GM23338 (cell line): ENCODE results near the gene DACH1. TPM values are rescaled to one million over a fixed set of nuclear protein-coding genes. Genes with fewer than 3 reads are reported as not detected.

Source experiments
- ATAC-seq: fragments of 200-7000 bp; cut with Tn5 transposase; 3 replicates; pipeline ENCODE4 v1.9.1; 2020
- DNase-seq: peaks from one replicate; pipeline ENCODE4 v3.0.0-alpha.2; 2015; ENCODE audit warnings: low spot score
- H2AFZ ChIP-seq: fragments of 200-600 bp; sonication (generic); 2 replicates; pipeline ENCODE4 v1.8.0; 2016; ENCODE audit warnings: antibody characterized with exemption, mild to moderate bottlenecking, moderate library complexity
- H3F3A ChIP-seq: fragments of 200-600 bp; sonication (generic); replicated peaks from 2 replicates; pipeline ENCODE4 v1.8.0; 2017; ENCODE audit warnings: antibody characterized with exemption, mixed run types, low read depth
- H3K27ac ChIP-seq: fragments of 200-600 bp; sonication (generic); 2 replicates; pipeline ENCODE4 v1.6.1; 2016; ENCODE audit warnings: low read depth
- H3K27me3 ChIP-seq: fragments of 200-600 bp; sonication (generic); 2 replicates; pipeline ENCODE4 v1.8.0; 2016; ENCODE audit warnings: mild to moderate bottlenecking, mixed run types, moderate library complexity; ENCODE audit not compliant: insufficient read depth
- H3K36me3 ChIP-seq: fragments of 200-600 bp; sonication (generic); 2 replicates; pipeline ENCODE4 v1.8.0; 2016; ENCODE audit warnings: mild to moderate bottlenecking; ENCODE audit not compliant: insufficient read depth
- H3K4me1 ChIP-seq: fragments of 200-600 bp; sonication (generic); 2 replicates; pipeline ENCODE4 v1.8.0; 2016; ENCODE audit warnings: mild to moderate bottlenecking, moderate library complexity; ENCODE audit not compliant: insufficient read depth
- H3K4me2 ChIP-seq: fragments of 200-600 bp; sonication (generic); 2 replicates; pipeline ENCODE4 v1.7.1; 2017; ENCODE audit warnings: mixed run types
- H3K4me3 ChIP-seq: fragments of 200-600 bp; sonication (generic); 2 replicates; pipeline ENCODE4 v1.6.1; 2016; ENCODE audit warnings: mixed run types
- H3K79me2 ChIP-seq: fragments of 200-600 bp; sonication (generic); replicated peaks from 2 replicates; pipeline ENCODE4 v1.8.0; 2017; ENCODE audit warnings: mild to moderate bottlenecking; ENCODE audit not compliant: insufficient read depth
- H3K9me2 ChIP-seq: fragments of 200-600 bp; sonication (generic); 2 replicates; pipeline ENCODE4 v1.8.0; 2017; ENCODE audit not compliant: insufficient read depth
- H4K20me1 ChIP-seq: fragments of 200-600 bp; sonication (generic); replicated peaks from 2 replicates; pipeline ENCODE4 v1.8.0; 2017; ENCODE audit warnings: mild to moderate bottlenecking; ENCODE audit not compliant: insufficient read depth
- H3K27ac Mint-ChIP-seq: 2 replicates; pipeline ENCODE4 v1.8.0; 2020; ENCODE audit warnings: inconsistent platforms, mild to moderate bottlenecking, moderate library complexity, mixed read lengths
- H3K27me3 Mint-ChIP-seq: 3 replicates; pipeline ENCODE4 v1.8.0; 2022; ENCODE audit warnings: low read depth, mild to moderate bottlenecking, moderate library complexity, mixed read lengths, inconsistent platforms; ENCODE audit not compliant: insufficient read depth, poor library complexity
- H3K36me3 Mint-ChIP-seq: 3 replicates; pipeline ENCODE4 v1.8.0; 2021; ENCODE audit warnings: low read depth, mild to moderate bottlenecking, inconsistent platforms, moderate library complexity, mixed read lengths
- H3K4me1 Mint-ChIP-seq: 3 replicates; pipeline ENCODE4 v1.8.0; 2020; ENCODE audit warnings: mild to moderate bottlenecking, inconsistent platforms, mixed read lengths
- H3K4me3 Mint-ChIP-seq: 3 replicates; pipeline ENCODE4 v1.8.0; 2021; ENCODE audit warnings: moderate library complexity, mild to moderate bottlenecking, inconsistent platforms, mixed read lengths
- H3K9me3 Mint-ChIP-seq: 3 replicates; pipeline ENCODE4 v1.8.0; 2020; ENCODE audit warnings: moderate library complexity, mild to moderate bottlenecking, inconsistent platforms, mixed read lengths
- CREB1 ChIP-seq: fragments of 250-450 bp; sonication (Bioruptor Pico); IDR thresholded peaks from 2 replicates; pipeline ENCODE4 v1.5.0; 2020; ENCODE audit warnings: low read depth, mild to moderate bottlenecking, moderate library complexity
- EZH2phosphoT487 ChIP-seq: fragments of 200-600 bp; sonication (generic); IDR thresholded peaks from one replicate; pipeline ENCODE4 v1.8.1; 2018; ENCODE audit warnings: antibody characterized with exemption; ENCODE audit not compliant: unreplicated experiment
- NANOG ChIP-seq: IDR thresholded peaks from 2 replicates; pipeline ENCODE4 v1.6.1; 2016; ENCODE audit warnings: antibody characterized with exemption, borderline replicate concordance
- REST ChIP-seq: IDR thresholded peaks from one replicate; pipeline ENCODE4 v1.6.1; 2018; ENCODE audit warnings: antibody characterized with exemption; ENCODE audit not compliant: unreplicated experiment
- ZNF114 ChIP-seq: fragments of 250-450 bp; sonication (Bioruptor Pico); IDR thresholded peaks from 2 replicates; pipeline ENCODE4 v1.5.0; 2020; ENCODE audit warnings: mild to moderate bottlenecking, moderate library complexity
- polyA plus RNA-seq: library from polyadenylated mRNA; unstranded; fragments of >200 nt; fragmentation: Nextera tagmentation; extraction: Ambion mirVana; gene quantifications from 2 replicates; pipeline ENCODE4 v1.2.1, GENCODE V29; 2016
- total RNA-seq: library from RNA; depleted of rRNA; stranded (reverse); fragments of >200 nt; shearing (Covaris generic); gene quantifications from 2 replicates; pipeline ENCODE4 v1.2.3, GENCODE V29; 2014
- TF ChIP-seq, protein P1 (sequence below): fragments of 250-450 bp; sonication (Bioruptor Pico); IDR thresholded peaks from 2 replicates; pipeline ENCODE4 v1.5.0; 2020; ENCODE audit warnings: mild to moderate bottlenecking, moderate library complexity
- TF ChIP-seq, protein P2 (sequence below): IDR thresholded peaks from 2 replicates; pipeline ENCODE4 v1.6.1; 2016; ENCODE audit warnings: antibody characterized with exemption

The DACH1 gene
- total and polyA plus RNA-seq, 2 experiments from 2014 or later = 0.45 to 0.57 TPM

DNA sequence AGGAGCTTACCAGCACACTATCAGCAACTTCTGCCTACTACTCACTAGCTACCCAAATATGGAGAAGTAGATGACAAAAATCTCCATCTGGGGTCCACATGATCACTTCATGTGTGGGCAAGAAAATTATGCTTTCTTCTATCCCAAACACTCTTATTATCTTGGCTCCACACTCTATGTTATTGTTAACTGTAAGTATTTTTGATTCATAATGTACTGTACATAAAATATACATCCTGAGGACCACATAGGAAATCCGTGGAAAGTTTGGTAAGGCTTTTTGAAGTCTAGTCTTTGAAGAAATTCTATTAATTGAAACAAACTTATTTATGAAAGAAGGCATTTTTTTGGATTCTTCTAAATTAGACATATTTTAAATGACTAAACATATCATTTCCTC, 378.8 kb downstream of the DACH1 start (continued):
- TF ChIP-seq, protein P1, sequence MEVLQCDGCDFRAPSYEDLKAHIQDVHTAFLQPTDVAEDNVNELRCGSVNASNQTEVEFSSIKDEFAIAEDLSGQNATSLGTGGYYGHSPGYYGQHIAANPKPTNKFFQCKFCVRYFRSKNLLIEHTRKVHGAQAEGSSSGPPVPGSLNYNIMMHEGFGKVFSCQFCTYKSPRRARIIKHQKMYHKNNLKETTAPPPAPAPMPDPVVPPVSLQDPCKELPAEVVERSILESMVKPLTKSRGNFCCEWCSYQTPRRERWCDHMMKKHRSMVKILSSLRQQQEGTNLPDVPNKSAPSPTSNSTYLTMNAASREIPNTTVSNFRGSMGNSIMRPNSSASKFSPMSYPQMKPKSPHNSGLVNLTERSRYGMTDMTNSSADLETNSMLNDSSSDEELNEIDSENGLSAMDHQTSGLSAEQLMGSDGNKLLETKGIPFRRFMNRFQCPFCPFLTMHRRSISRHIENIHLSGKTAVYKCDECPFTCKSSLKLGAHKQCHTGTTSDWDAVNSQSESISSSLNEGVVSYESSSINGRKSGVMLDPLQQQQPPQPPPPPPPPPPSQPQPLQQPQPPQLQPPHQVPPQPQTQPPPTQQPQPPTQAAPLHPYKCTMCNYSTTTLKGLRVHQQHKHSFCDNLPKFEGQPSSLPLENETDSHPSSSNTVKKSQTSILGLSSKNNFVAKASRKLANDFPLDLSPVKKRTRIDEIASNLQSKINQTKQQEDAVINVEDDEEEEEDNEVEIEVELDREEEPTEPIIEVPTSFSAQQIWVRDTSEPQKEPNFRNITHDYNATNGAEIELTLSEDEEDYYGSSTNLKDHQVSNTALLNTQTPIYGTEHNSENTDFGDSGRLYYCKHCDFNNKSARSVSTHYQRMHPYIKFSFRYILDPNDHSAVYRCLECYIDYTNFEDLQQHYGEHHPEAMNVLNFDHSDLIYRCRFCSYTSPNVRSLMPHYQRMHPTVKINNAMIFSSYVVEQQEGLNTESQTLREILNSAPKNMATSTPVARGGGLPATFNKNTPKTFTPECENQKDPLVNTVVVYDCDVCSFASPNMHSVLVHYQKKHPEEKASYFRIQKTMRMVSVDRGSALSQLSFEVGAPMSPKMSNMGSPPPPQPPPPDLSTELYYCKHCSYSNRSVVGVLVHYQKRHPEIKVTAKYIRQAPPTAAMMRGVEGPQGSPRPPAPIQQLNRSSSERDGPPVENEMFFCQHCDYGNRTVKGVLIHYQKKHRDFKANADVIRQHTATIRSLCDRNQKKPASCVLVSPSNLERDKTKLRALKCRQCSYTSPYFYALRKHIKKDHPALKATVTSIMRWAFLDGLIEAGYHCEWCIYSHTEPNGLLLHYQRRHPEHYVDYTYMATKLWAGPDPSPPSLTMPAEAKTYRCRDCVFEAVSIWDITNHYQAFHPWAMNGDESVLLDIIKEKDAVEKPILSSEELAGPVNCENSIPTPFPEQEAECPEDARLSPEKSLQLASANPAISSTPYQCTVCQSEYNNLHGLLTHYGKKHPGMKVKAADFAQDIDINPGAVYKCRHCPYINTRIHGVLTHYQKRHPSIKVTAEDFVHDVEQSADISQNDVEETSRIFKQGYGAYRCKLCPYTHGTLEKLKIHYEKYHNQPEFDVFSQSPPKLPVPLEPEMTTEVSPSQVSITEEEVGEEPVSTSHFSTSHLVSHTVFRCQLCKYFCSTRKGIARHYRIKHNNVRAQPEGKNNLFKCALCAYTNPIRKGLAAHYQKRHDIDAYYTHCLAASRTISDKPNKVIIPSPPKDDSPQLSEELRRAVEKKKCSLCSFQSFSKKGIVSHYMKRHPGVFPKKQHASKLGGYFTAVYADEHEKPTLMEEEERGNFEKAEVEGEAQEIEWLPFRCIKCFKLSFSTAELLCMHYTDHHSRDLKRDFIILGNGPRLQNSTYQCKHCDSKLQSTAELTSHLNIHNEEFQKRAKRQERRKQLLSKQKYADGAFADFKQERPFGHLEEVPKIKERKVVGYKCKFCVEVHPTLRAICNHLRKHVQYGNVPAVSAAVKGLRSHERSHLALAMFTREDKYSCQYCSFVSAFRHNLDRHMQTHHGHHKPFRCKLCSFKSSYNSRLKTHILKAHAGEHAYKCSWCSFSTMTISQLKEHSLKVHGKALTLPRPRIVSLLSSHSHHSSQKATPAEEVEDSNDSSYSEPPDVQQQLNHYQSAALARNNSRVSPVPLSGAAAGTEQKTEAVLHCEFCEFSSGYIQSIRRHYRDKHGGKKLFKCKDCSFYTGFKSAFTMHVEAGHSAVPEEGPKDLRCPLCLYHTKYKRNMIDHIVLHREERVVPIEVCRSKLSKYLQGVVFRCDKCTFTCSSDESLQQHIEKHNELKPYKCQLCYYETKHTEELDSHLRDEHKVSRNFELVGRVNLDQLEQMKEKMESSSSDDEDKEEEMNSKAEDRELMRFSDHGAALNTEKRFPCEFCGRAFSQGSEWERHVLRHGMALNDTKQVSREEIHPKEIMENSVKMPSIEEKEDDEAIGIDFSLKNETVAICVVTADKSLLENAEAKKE (CRISPR knock-in tag) = no peak
- TF ChIP-seq CREB1 (CRISPR knock-in tag) = no peak
- no peak for TF ChIP-seq ZNF114 (CRISPR knock-in tag)
- TF ChIP-seq NANOG = no peak
- TF ChIP-seq REST = no peak

- Histone ChIP-seq H3K9me2 (no peaks in the 10 kb centered on the region; the same call in 1 of the 2 replicates), H2AFZ (no peak overlapping the region), H4K20me1 (no peaks in the 10 kb centered on the region), H3K27me3 (no peaks in the 10 kb centered on the region), H3K79me2 (no peaks in the 10 kb centered on the region), H3K4me3 (no peak overlapping the region), H3K4me1 (no peaks in the 10 kb centered on the region; the same call in 1 of the 2 replicates), H3K36me3 (no peaks in the 10 kb centered on the region), H3K27ac (no peak overlapping the region), H3K4me2 (no peak overlapping the region), H3F3A (no peaks in the 10 kb centered on the region)
- Mint-ChIP-seq H3K27me3 (peaks cover 2% of the 10 kb centered on the region), H3K9me3 (no peaks in the 10 kb centered on the region), H3K4me1 (no peaks in the 10 kb centered on the region), H3K27ac (no peak overlapping the region), H3K4me3 (no peak overlapping the region), H3K36me3 (no peaks in the 10 kb centered on the region)
- no peak for TF ChIP-seq EZH2phosphoT487
- TF ChIP-seq, protein P2, sequence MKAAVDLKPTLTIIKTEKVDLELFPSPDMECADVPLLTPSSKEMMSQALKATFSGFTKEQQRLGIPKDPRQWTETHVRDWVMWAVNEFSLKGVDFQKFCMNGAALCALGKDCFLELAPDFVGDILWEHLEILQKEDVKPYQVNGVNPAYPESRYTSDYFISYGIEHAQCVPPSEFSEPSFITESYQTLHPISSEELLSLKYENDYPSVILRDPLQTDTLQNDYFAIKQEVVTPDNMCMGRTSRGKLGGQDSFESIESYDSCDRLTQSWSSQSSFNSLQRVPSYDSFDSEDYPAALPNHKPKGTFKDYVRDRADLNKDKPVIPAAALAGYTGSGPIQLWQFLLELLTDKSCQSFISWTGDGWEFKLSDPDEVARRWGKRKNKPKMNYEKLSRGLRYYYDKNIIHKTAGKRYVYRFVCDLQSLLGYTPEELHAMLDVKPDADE = no peak
- ATAC-seq (no peak), DNase-seq (no peak)
Measured at GRCh38 chr13:71485913-71486312, 381.1 kb downstream of the DACH1 start.
